H1 (cell line): ENCODE results near the gene PHACTR1. TPM values are rescaled to one million over a fixed set of nuclear protein-coding genes. Genes with fewer than 3 reads are reported as not detected.

Experiments used
- CTCF ChIA-PET: fragments of 300-600 bp; sonication (Branson Sonifier 250); formaldehyde crosslinking; loops from one replicate; lab custom pipeline; 2021; ENCODE audit not compliant: partially characterized antibody; lab: Charles Lee
- POLR2A ChIA-PET: fragments of 300-600 bp; sonication (Branson Sonifier 250); formaldehyde crosslinking; loops from one replicate; lab custom pipeline; 2021; ENCODE audit warnings: inconsistent platforms; ENCODE audit not compliant: partially characterized antibody; lab: Charles Lee
- DNase-seq, 2 experiments: peaks; one replicate each; pipeline versions ENCODE4 v3.0.0 to v3.0.0-alpha.2; 2010 to 2022; ENCODE audit warnings: low spot score in 2 of 2, low read depth in 1 of 2, mixed read lengths in 1 of 2
- FAIRE-seq: peaks from 2 replicates; lab custom pipeline; 2011; peaks lifted over from hg19 to GRCh38; lab: Jason Lieb, UNC
- H2AFZ ChIP-seq: 2 replicates; pipeline ENCODE4 v1.8.1; 2012; ENCODE audit warnings: low read length, inconsistent platforms
- H2AK5ac ChIP-seq: 2 replicates; pipeline ENCODE4 v1.6.1; 2013; ENCODE audit warnings: low read depth, low read length
- H2BK120ac ChIP-seq: replicated peaks from 2 replicates; pipeline ENCODE3; 2013; ENCODE audit warnings: low read depth, low read length, inconsistent platforms
- H2BK12ac ChIP-seq: 2 replicates; pipeline ENCODE4 v1.6.1; 2013; ENCODE audit warnings: low read depth, low read length
- H2BK15ac ChIP-seq: 2 replicates; pipeline ENCODE4 v1.6.1; 2013; ENCODE audit warnings: low read length
- H2BK20ac ChIP-seq: 2 replicates; pipeline ENCODE4 v1.6.1; 2013; ENCODE audit warnings: low read length
- H2BK5ac ChIP-seq: 2 replicates; pipeline ENCODE4 v1.6.1; 2013; ENCODE audit warnings: low read depth, low read length
- H3K14ac ChIP-seq: 2 replicates; pipeline ENCODE4 v1.6.1; 2013; ENCODE audit warnings: inconsistent platforms; ENCODE audit not compliant: insufficient read length
- H3K18ac ChIP-seq: 2 replicates; pipeline ENCODE4 v1.6.1; 2013; ENCODE audit warnings: low read length; ENCODE audit errors: extremely low read depth
- H3K23ac ChIP-seq: 2 replicates; pipeline ENCODE4 v1.6.1; 2013; ENCODE audit warnings: inconsistent platforms; ENCODE audit not compliant: insufficient read length
- H3K23me2 ChIP-seq: 2 replicates; pipeline ENCODE4 v1.6.1; 2013; ENCODE audit warnings: low read depth, low read length
- H3K27ac ChIP-seq: 2 replicates; pipeline ENCODE4 v1.6.1; 2011; ENCODE audit warnings: low read depth, low read length, inconsistent platforms
- H3K27me3 ChIP-seq, 4 experiments: replicated peaks in 1 of 4; 1 replicate in 1 of 4; 2 replicates in 3 of 4; pipeline versions ENCODE4 v1.6.1 to v1.8.1; 2011 to 2013; ENCODE audit warnings: low read length in 3 of 4, mild to moderate bottlenecking in 3 of 4, inconsistent platforms in 2 of 4, mixed read lengths in 2 of 4, moderate library complexity in 1 of 4; ENCODE audit not compliant: control insufficient read depth in 3 of 4, insufficient read depth in 3 of 4; ENCODE audit errors: extremely low read depth in 1 of 4
- H3K36me3 ChIP-seq, 4 experiments: 2 replicates each; pipeline versions ENCODE4 v1.6.1 to v1.8.1; 2011 to 2013; ENCODE audit warnings: mild to moderate bottlenecking in 4 of 4, low read length in 3 of 4, moderate library complexity in 2 of 4, control low read depth in 1 of 4, inconsistent platforms in 1 of 4; ENCODE audit not compliant: insufficient read depth in 4 of 4, control insufficient read depth in 2 of 4
- H3K4ac ChIP-seq: replicated peaks from 2 replicates; pipeline ENCODE3; 2013; ENCODE audit warnings: low read length, low read depth, mixed read lengths, inconsistent platforms; ENCODE audit not compliant: insufficient read length
- H3K4me1 ChIP-seq, 4 experiments: replicated peaks in 1 of 4; 1 replicate in 1 of 4; 2 replicates in 3 of 4; pipeline versions ENCODE4 v1.6.1 to v1.8.1; 2011 to 2013; ENCODE audit warnings: low read length in 3 of 4, inconsistent platforms in 2 of 4, mixed read lengths in 1 of 4; ENCODE audit not compliant: insufficient read depth in 4 of 4, control insufficient read depth in 3 of 4
- H3K4me2 ChIP-seq, 2 experiments: 2 replicates each; pipeline versions ENCODE4 v1.6.1 to v1.8.1; 2011 to 2013; ENCODE audit warnings: low read depth in 2 of 2, low read length in 2 of 2, control low read depth in 1 of 2, inconsistent platforms in 1 of 2, mild to moderate bottlenecking in 1 of 2; ENCODE audit not compliant: insufficient read depth in 1 of 2
- H3K4me3 ChIP-seq, 4 experiments: fragments of 200-600, 300-600 bp in 1 of 4; sonication (generic), shearing (Covaris generic), sonication (Bioruptor Twin) in 1 of 4; 2 replicates each; pipeline versions ENCODE4 v1.5.1 to v1.8.1; 2011 to 2016; ENCODE audit warnings: low read length in 4 of 4, low read depth in 3 of 4, control low read depth in 2 of 4, inconsistent platforms in 2 of 4, mild to moderate bottlenecking in 2 of 4, mixed read lengths in 1 of 4, moderate library complexity in 1 of 4; ENCODE audit not compliant: insufficient read depth in 2 of 4; ENCODE audit errors: extremely low read depth in 1 of 4
- H3K56ac ChIP-seq: replicated peaks from 2 replicates; pipeline ENCODE3; 2013; ENCODE audit warnings: low read depth, mild to moderate bottlenecking, mixed read lengths, low read length, inconsistent platforms; ENCODE audit not compliant: insufficient read length
- H3K79me1 ChIP-seq: 2 replicates; pipeline ENCODE4 v1.6.1; 2013; ENCODE audit warnings: low read depth, low read length, control low read depth
- H3K79me2 ChIP-seq, 2 experiments: 2 replicates each; pipeline versions ENCODE4 v1.6.1 to v1.8.1; 2012 to 2013; ENCODE audit warnings: low read length in 2 of 2, mild to moderate bottlenecking in 2 of 2, inconsistent platforms in 1 of 2; ENCODE audit not compliant: insufficient read depth in 2 of 2, control insufficient read depth in 1 of 2
- H3K9ac ChIP-seq, 4 experiments: replicated peaks in 1 of 4; 1 replicate in 1 of 4; 2 replicates in 3 of 4; pipeline versions ENCODE4 v1.6.1 to v1.8.1; 2011 to 2013; ENCODE audit warnings: low read depth in 3 of 4, low read length in 3 of 4, control low read depth in 2 of 4, mild to moderate bottlenecking in 2 of 4, moderate library complexity in 2 of 4, inconsistent platforms in 1 of 4; ENCODE audit errors: extremely low read depth in 1 of 4
- H3K9me3 ChIP-seq, 2 experiments: 2 replicates each; pipeline versions ENCODE4 v1.6.1 to v1.8.1; 2012 to 2013; ENCODE audit warnings: mild to moderate bottlenecking in 2 of 2, moderate library complexity in 2 of 2, control low read depth in 1 of 2, inconsistent platforms in 1 of 2, low read depth in 1 of 2, low read length in 1 of 2, mixed read lengths in 1 of 2; ENCODE audit not compliant: insufficient read depth in 2 of 2
- H4K20me1 ChIP-seq, 2 experiments: replicated peaks in 1 of 2; 2 replicates each; pipeline versions ENCODE3 to v1.8.1; 2011 to 2013; ENCODE audit warnings: inconsistent platforms in 2 of 2, low read length in 2 of 2, mild to moderate bottlenecking in 1 of 2; ENCODE audit not compliant: insufficient read depth in 2 of 2, control insufficient read depth in 1 of 2
- H4K5ac ChIP-seq: 2 replicates; pipeline ENCODE4 v1.6.1; 2013; ENCODE audit warnings: low read length, low read depth, mixed read lengths, inconsistent platforms; ENCODE audit not compliant: insufficient read length
- H4K8ac ChIP-seq: 2 replicates; pipeline ENCODE4 v1.8.0; 2013; ENCODE audit warnings: mild to moderate bottlenecking, moderate library complexity, low read length, inconsistent platforms; ENCODE audit not compliant: insufficient read depth; ENCODE audit errors: extremely low read depth
- H4K91ac ChIP-seq: replicated peaks from 2 replicates; pipeline ENCODE3; 2013; ENCODE audit warnings: low read length, mixed read lengths, inconsistent platforms; ENCODE audit not compliant: insufficient read length
- ASH2L ChIP-seq: fragments of 200-600, 300-600 bp; sonication (generic); IDR thresholded peaks from one replicate; pipeline ENCODE4 v1.7.1; 2017; ENCODE audit warnings: low read length
- BACH1 ChIP-seq: IDR thresholded peaks from 2 replicates; pipeline ENCODE4 v1.6.1; 2012; ENCODE audit warnings: low read length, improper control_type of control experiment
- CBX8 ChIP-seq: fragments of 300-800, 300-1000 bp; sonication (generic); IDR thresholded peaks from 2 replicates; pipeline ENCODE4 v1.7.1; 2016; ENCODE audit warnings: low read depth, low read length, borderline replicate concordance
- CHD2 ChIP-seq: IDR thresholded peaks from 2 replicates; pipeline ENCODE4 v1.6.1; 2012; ENCODE audit warnings: low read length, improper control_type of control experiment
- E2F6 ChIP-seq: IDR thresholded peaks from 2 replicates; pipeline ENCODE4 v1.6.1; 2012; ENCODE audit warnings: inconsistent platforms
- KDM1A ChIP-seq: fragments of 200-600, 300-600 bp; sonication (generic); IDR thresholded peaks from 2 replicates; pipeline ENCODE4 v1.7.1; 2016; ENCODE audit warnings: mild to moderate bottlenecking, low read length, borderline replicate concordance
- MAFK ChIP-seq: IDR thresholded peaks from 2 replicates; pipeline ENCODE4 v1.6.1; 2012; ENCODE audit warnings: low read depth, mild to moderate bottlenecking, improper control_type of control experiment, low read length
- NRF1 ChIP-seq: IDR thresholded peaks from 2 replicates; pipeline ENCODE4 v1.6.1; 2011; ENCODE audit warnings: mild to moderate bottlenecking, low read depth, low read length, improper control_type of control experiment
- RNF2 ChIP-seq: fragments of 200-900, 300-1000 bp; sonication (generic); IDR thresholded peaks from 2 replicates; pipeline ENCODE4 v1.7.1; 2016; ENCODE audit warnings: borderline replicate concordance, low read depth, mild to moderate bottlenecking, antibody characterized with exemption, low read length; ENCODE audit not compliant: poor library complexity, severe bottlenecking; ENCODE audit errors: missing control alignments
- SP1 ChIP-seq: IDR thresholded peaks from 2 replicates; pipeline ENCODE4 v1.6.1; 2011; ENCODE audit warnings: low read depth, low read length
- TAF1 ChIP-seq: IDR thresholded peaks from 2 replicates; pipeline ENCODE4 v1.6.1; 2011; ENCODE audit warnings: mild to moderate bottlenecking, low read depth, low read length
- YY1 ChIP-seq: IDR thresholded peaks from 2 replicates; pipeline ENCODE4 v1.6.1; 2011; ENCODE audit warnings: low read depth, mild to moderate bottlenecking, low read length
- WGBS, 2 experiments: shearing (Covaris generic) in 1 of 2; methylation state at CpG; one replicate each; pipeline versions ENCODE4 v1.1.6 to v1.1.7; 2013 to 2015; ENCODE audit warnings: low lambda C conversion rate in 2 of 2, mixed read lengths in 2 of 2, inconsistent platforms in 1 of 2, low coverage in 1 of 2, missing lambda C conversion rate in 1 of 2; ENCODE audit not compliant: insufficient replicate concordance in 2 of 2, insufficient coverage in 1 of 2, insufficient read length in 1 of 2; ENCODE audit errors: extremely low coverage in 1 of 2, missing lambda C conversion rate in 1 of 2; 5-methylcytosine and 5-hydroxymethylcytosine counted together
- polyA plus RNA-seq, 7 experiments: library from polyadenylated mRNA; depleted of rRNA in 3 of 7; stranded (reverse) in 5 of 7; unstranded in 2 of 7; fragments of >200 nt in 5 of 7; fragments of 200-250 nt in 2 of 7; gene quantifications; 1 replicate in 5 of 7; 2 replicates in 1 of 7; 4 replicates in 1 of 7; pipeline versions ENCODE4 v1.2.1 to v1.2.3, GENCODE V29; 2011 to 2013; ENCODE audit warnings: missing spikeins in 2 of 7, mixed read lengths in 2 of 7
- total RNA-seq: library from RNA; stranded (reverse); fragmentation: NEBNext Ultra II Directional; extraction: Animal tissue kit (Norgen Biotek cat#: 25700); gene quantifications from 2 replicates; pipeline ENCODE4 v1.2.1, GENCODE V29; 2021

The PHACTR1 gene
- total and polyA plus RNA-seq, 2 of the 8 experiments (the other 6 are each of a cell fraction or from before 2014, with no cell fraction given) = 3.9 to 17.1 TPM

DNA sequence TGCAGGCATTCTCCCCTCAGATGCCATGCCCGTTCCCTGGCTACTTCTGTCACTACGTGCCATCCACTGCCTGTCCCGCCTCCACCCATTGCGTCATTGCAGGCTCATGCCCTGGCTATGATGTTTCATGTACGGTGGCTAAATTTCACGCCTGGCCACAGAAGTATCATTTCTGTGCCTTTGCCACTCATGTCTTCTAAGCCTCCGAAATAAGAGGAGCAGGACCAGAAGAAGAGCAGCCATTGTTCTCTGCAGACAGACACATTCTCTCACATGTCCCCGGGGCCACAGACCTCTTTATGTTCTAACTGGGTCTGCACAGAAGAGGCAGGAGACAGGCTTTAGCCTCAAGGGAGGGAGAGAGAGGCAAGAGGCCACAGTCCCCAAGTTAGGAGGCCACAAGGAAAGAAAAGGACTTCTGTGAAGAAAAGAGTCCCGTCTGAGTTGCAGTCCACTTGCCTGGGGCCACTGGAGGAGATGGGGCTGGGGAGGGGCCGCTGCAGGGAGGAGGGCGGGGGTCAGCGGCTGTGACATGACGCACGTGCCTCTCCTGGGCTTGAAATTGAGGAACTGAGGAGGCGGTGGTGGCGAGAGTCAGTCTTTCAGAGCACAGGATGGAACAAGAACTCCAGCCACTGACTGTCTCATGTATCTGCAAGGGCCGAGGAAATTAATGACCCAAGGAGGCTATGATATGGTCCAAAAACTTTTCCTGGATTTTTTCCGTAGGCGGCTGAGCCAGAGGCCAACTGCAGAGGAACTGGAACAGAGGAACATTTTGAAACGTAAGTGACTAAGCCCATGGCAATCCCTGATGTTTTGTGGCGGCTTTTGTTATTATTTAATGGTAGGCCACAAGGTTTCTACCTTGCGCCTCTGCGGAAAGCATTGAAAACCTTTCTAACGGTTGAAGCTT lies 555.8 kb downstream of the PHACTR1 start:
- FAIRE-seq = no peak
- DNase-seq = no peak
- TF ChIP-seq RNF2 = no peak
- TF ChIP-seq E2F6 = no peak
- no peak for TF ChIP-seq CHD2
- no peak for TF ChIP-seq YY1
- no peak for TF ChIP-seq TAF1
- no peak for TF ChIP-seq ASH2L
- no peak for TF ChIP-seq BACH1
- TF ChIP-seq CBX8 = no peak
- no peak for TF ChIP-seq NRF1
- no peak for TF ChIP-seq KDM1A
- TF ChIP-seq MAFK = no peak
- TF ChIP-seq SP1 = no peak

More for the DNA sequence above, 555.8 kb downstream of the PHACTR1 start:
- no peak overlapping the region for H2BK120ac ChIP-seq
- H3K27ac ChIP-seq = no peak overlapping the region
- no peaks in the 10 kb centered on the region for H3K79me1 ChIP-seq
- peaks cover 0 to 2% of the 10 kb centered on the region in 2 experiments for H4K20me1 ChIP-seq
- H4K8ac ChIP-seq = peak overlapping the region; percentile 38; the same call in 1 of the 2 replicates
- no peak overlapping the region for H2AK5ac ChIP-seq
- H3K14ac ChIP-seq = no peak overlapping the region
- no peak overlapping the region for H3K9ac ChIP-seq
- no peak overlapping the region for H2BK20ac ChIP-seq
- H3K9me3 ChIP-seq = no peaks in the 10 kb centered on the region
- H3K4ac ChIP-seq = no peak overlapping the region
- H3K4me2 ChIP-seq = no peak overlapping the region
- WGBS, 2 experiments = 92% methylated on average over 20 of the region's 24 CpGs; no CpG with 5 or more reads in 1 of the 2 experiments
- H3K79me2 ChIP-seq = no peaks in the 10 kb centered on the region
- no peak overlapping the region for H2BK12ac ChIP-seq
- no peaks in the 10 kb centered on the region for H3K27me3 ChIP-seq
- no peak overlapping the region for H3K18ac ChIP-seq
- H3K4me3 ChIP-seq = no peak overlapping the region
- no peak overlapping the region for H3K23ac ChIP-seq
- no peak overlapping the region for H4K91ac ChIP-seq
- CTCF ChIA-PET = no interaction called here
- no peak overlapping the region for H3K56ac ChIP-seq
- H3K36me3 ChIP-seq = no peaks in the 10 kb centered on the region
- no peak overlapping the region for H2BK5ac ChIP-seq
- no peak overlapping the region for H4K5ac ChIP-seq
- POLR2A ChIA-PET = interaction anchor here (0.7 kb wide), 1 partner anchor 30 kb away, joined by 3 read pairs; no protein-coding TSS in a partner anchor
- no peak overlapping the region for H2AFZ ChIP-seq
- H3K23me2 ChIP-seq = no peaks in the 10 kb centered on the region
- peaks cover 0 to 6% (median under 1%) of the 10 kb centered on the region in 4 experiments; a peak in 1 of 7 replicates for H3K4me1 ChIP-seq
- no peak overlapping the region for H2BK15ac ChIP-seq
